ENCODE data around the gene GPBP1L1. TPM values are rescaled to one million over a fixed set of nuclear protein-coding genes. Genes with fewer than 3 reads are reported as not detected.
A peak's percentile ranks its signal among the peaks of the same experiment; 100 is the strongest.
"Not testable (repeated sequence)": the region's sequence is repeated elsewhere in the genome, so short reads cannot be mapped to it uniquely, and the experiment has no call there.

Gene GPBP1L1
- polyA plus RNA-seq, 1 donor (not counting 4 experiments of a cell fraction or from before 2014, with no cell fraction given) = 64.1 TPM

- no peak overlapping the region for H3K9ac ChIP-seq (ENCODE audit: control insufficient read depth, extremely low read depth, insufficient read depth, low read length)
- TF ChIP-seq, protein P1, sequence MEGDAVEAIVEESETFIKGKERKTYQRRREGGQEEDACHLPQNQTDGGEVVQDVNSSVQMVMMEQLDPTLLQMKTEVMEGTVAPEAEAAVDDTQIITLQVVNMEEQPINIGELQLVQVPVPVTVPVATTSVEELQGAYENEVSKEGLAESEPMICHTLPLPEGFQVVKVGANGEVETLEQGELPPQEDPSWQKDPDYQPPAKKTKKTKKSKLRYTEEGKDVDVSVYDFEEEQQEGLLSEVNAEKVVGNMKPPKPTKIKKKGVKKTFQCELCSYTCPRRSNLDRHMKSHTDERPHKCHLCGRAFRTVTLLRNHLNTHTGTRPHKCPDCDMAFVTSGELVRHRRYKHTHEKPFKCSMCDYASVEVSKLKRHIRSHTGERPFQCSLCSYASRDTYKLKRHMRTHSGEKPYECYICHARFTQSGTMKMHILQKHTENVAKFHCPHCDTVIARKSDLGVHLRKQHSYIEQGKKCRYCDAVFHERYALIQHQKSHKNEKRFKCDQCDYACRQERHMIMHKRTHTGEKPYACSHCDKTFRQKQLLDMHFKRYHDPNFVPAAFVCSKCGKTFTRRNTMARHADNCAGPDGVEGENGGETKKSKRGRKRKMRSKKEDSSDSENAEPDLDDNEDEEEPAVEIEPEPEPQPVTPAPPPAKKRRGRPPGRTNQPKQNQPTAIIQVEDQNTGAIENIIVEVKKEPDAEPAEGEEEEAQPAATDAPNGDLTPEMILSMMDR (optimal IDR thresholded peaks at IDR 0.05 in 1 of 3, IDR thresholded peaks at IDR 0.05 in 1 of 3, conservative IDR thresholded peaks at IDR 0.05 in 1 of 3; ENCODE audit: extremely low read depth in 1 of 3, insufficient read depth in 2 of 3, low read length in 3 of 3) = no peak
- no peak for TF ChIP-seq EZH2 (IDR thresholded peaks at IDR 0.05; ENCODE audit: low read length)
- no peak overlapping the region for H3K4me3 ChIP-seq (ENCODE audit: control insufficient read depth in 2 of 3, extremely low read depth in 1 of 3, insufficient read depth in 2 of 3, low read depth in 1 of 3, low read length in 3 of 3)
- no peak overlapping the region for H3K4me2 ChIP-seq (ENCODE audit: control insufficient read depth, extremely low read depth, insufficient read depth, low read depth, low read length)
- dilution Hi-C loops (cut with MboI; ENCODE audit: extremely low pct_ligation_motif_present, low sequenced_read_pairs) = no loop called here
- H3K27me3 ChIP-seq (ENCODE audit: control insufficient read depth, extremely low read depth, insufficient read depth, low read length) = no peaks in the 10 kb centered on the region
- no peak overlapping the region for H2AFZ ChIP-seq (ENCODE audit: control insufficient read depth, low read length)
- DNase-seq (ENCODE audit: low read depth, low spot score) (no peak), FAIRE-seq (peak; percentile 20)
- H3K36me3 ChIP-seq (ENCODE audit: control insufficient read depth in 2 of 2, extremely low read depth in 1 of 2, insufficient read depth in 2 of 2, low read length in 2 of 2) = no peaks in the 10 kb centered on the region
- H3K4me1 ChIP-seq (ENCODE audit: control insufficient read depth, extremely low read depth, insufficient read depth, low read length) = no peaks in the 10 kb centered on the region
- H3K79me2 ChIP-seq (ENCODE audit: control insufficient read depth, insufficient read depth, low read length) = no peaks in the 10 kb centered on the region
- no peaks in the 10 kb centered on the region for H3K9me3 ChIP-seq (ENCODE audit: control insufficient read depth, low read depth, low read length)
- no peaks in the 10 kb centered on the region for H3K9me1 ChIP-seq (ENCODE audit: control insufficient read depth, extremely low read depth, insufficient read depth, low read length)
- H3K27ac ChIP-seq (ENCODE audit: control insufficient read depth, insufficient read depth, low read length) = no peak overlapping the region
- no peaks in the 10 kb centered on the region for H4K20me1 ChIP-seq (ENCODE audit: control insufficient read depth, extremely low read depth, insufficient read depth, low read length)
Observed at GRCh38 chr1:45721207-45721606, 34.9 kb upstream of the GPBP1L1 start.

- H3K27ac ChIP-seq (ENCODE audit: control insufficient read depth, insufficient read depth, low read length) = no peak overlapping the region
- H3K4me3 ChIP-seq (ENCODE audit: control insufficient read depth in 2 of 3, extremely low read depth in 1 of 3, insufficient read depth in 2 of 3, low read depth in 1 of 3, low read length in 3 of 3) = no peak overlapping the region
- H3K36me3 ChIP-seq (ENCODE audit: control insufficient read depth in 2 of 2, extremely low read depth in 1 of 2, insufficient read depth in 2 of 2, low read length in 2 of 2) = peaks cover 0 to 1% of the 10 kb centered on the region in 2 experiments
- no peaks in the 10 kb centered on the region for H4K20me1 ChIP-seq (ENCODE audit: control insufficient read depth, extremely low read depth, insufficient read depth, low read length)
- no peaks in the 10 kb centered on the region for H3K27me3 ChIP-seq (ENCODE audit: control insufficient read depth, extremely low read depth, insufficient read depth, low read length)
- H2AFZ ChIP-seq (ENCODE audit: control insufficient read depth, low read length) = no peak overlapping the region
- no peaks in the 10 kb centered on the region for H3K79me2 ChIP-seq (ENCODE audit: control insufficient read depth, insufficient read depth, low read length)
- H3K4me1 ChIP-seq (ENCODE audit: control insufficient read depth, extremely low read depth, insufficient read depth, low read length) = no peaks in the 10 kb centered on the region
- FAIRE-seq (no peak), DNase-seq (ENCODE audit: low read depth, low spot score) (no peak)
- dilution Hi-C loops (cut with MboI; ENCODE audit: extremely low pct_ligation_motif_present, low sequenced_read_pairs) = no loop called here
- no peak overlapping the region for H3K9ac ChIP-seq (ENCODE audit: control insufficient read depth, extremely low read depth, insufficient read depth, low read length)
- TF ChIP-seq EZH2 (IDR thresholded peaks at IDR 0.05; ENCODE audit: low read length) = no peak
- TF ChIP-seq, protein P1 (optimal IDR thresholded peaks at IDR 0.05 in 1 of 3, IDR thresholded peaks at IDR 0.05 in 1 of 3, conservative IDR thresholded peaks at IDR 0.05 in 1 of 3; ENCODE audit: extremely low read depth in 1 of 3, insufficient read depth in 2 of 3, low read length in 3 of 3) = no peak
- no peak overlapping the region for H3K4me2 ChIP-seq (ENCODE audit: control insufficient read depth, extremely low read depth, insufficient read depth, low read depth, low read length)
- no peaks in the 10 kb centered on the region for H3K9me3 ChIP-seq (ENCODE audit: control insufficient read depth, low read depth, low read length)
- no peaks in the 10 kb centered on the region for H3K9me1 ChIP-seq (ENCODE audit: control insufficient read depth, extremely low read depth, insufficient read depth, low read length)
Observed at GRCh38 chr1:45718289-45718688, 32.0 kb upstream of the GPBP1L1 start.

DNA sequence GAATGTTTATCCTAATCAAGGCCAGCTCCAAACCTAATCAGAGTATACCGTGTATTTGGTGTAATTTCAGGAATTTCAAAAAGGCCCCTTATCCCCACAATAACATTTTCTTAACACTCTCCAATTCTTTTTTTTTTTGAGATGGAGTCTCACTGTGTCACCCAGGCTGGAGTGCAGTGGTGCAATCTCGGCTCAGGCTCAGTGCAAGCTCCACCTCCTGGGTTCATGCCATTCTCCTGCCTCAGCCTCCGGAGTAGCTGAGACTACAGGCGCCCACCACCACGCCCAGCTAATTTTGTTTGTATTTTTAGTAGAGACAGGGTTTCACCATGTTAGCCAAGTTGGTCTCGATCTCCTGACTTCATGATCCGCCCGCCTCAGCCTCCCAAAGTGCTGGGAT, 31.1 kb upstream of the GPBP1L1 start:
- H3K79me2 ChIP-seq (ENCODE audit: control insufficient read depth, insufficient read depth, low read length); H2AFZ ChIP-seq (ENCODE audit: control insufficient read depth, low read length); DNase-seq (ENCODE audit: low read depth, low spot score); H3K27ac ChIP-seq (ENCODE audit: control insufficient read depth, insufficient read depth, low read length); H3K36me3 ChIP-seq (ENCODE audit: control insufficient read depth in 2 of 2, extremely low read depth in 1 of 2, insufficient read depth in 2 of 2, low read length in 2 of 2); H3K9me3 ChIP-seq (ENCODE audit: control insufficient read depth, low read depth, low read length); FAIRE-seq; H3K4me1 ChIP-seq (ENCODE audit: control insufficient read depth, extremely low read depth, insufficient read depth, low read length); H3K27me3 ChIP-seq (ENCODE audit: control insufficient read depth, extremely low read depth, insufficient read depth, low read length); dilution Hi-C loops (cut with MboI; ENCODE audit: extremely low pct_ligation_motif_present, low sequenced_read_pairs); H3K9ac ChIP-seq (ENCODE audit: control insufficient read depth, extremely low read depth, insufficient read depth, low read length); H3K4me3 ChIP-seq (ENCODE audit: control insufficient read depth in 2 of 3, extremely low read depth in 1 of 3, insufficient read depth in 2 of 3, low read depth in 1 of 3, low read length in 3 of 3); H3K9me1 ChIP-seq (ENCODE audit: control insufficient read depth, extremely low read depth, insufficient read depth, low read length); H3K4me2 ChIP-seq (ENCODE audit: control insufficient read depth, extremely low read depth, insufficient read depth, low read depth, low read length); H4K20me1 ChIP-seq (ENCODE audit: control insufficient read depth, extremely low read depth, insufficient read depth, low read length): not testable (repeated sequence)
